ENCODE data around the gene PGS1.

DNA sequence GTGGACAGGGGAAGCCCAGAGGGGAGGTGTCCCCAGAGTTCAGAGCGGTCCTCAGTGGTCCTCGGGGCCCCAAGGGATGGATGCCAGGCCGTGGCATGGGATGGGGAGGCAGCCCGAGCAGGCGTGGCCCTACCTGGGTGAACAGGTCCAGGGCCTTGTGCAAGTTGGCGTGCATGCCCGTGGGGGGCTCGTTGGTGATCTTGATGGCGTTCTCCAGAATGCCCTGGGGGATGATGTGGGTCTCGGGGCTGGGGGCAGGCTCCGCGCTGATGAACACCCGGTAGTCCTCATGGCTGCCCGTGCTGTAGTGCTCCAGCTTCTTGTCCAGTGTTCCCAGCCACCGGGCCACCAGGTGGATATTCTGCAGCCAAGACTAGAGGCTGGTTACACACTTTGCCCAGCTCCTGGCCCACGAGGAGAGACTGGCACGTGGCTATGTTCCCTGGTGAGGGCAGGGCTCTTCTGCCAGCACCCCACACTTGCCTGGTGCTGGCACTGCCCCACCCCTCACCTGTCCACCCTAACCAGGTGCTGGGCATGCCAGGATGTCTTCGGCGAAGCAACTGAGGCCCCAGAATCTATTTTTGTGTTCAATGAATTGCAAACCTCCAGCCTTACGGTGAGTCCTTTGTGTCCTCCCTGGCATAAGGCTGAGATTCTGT lies 59.2 kb downstream of the PGS1 start:
- no peak for TF ChIP-seq POLR2AphosphoS5 (IDR thresholded peaks at IDR 0.05)
- TF ChIP-seq, protein P1, sequence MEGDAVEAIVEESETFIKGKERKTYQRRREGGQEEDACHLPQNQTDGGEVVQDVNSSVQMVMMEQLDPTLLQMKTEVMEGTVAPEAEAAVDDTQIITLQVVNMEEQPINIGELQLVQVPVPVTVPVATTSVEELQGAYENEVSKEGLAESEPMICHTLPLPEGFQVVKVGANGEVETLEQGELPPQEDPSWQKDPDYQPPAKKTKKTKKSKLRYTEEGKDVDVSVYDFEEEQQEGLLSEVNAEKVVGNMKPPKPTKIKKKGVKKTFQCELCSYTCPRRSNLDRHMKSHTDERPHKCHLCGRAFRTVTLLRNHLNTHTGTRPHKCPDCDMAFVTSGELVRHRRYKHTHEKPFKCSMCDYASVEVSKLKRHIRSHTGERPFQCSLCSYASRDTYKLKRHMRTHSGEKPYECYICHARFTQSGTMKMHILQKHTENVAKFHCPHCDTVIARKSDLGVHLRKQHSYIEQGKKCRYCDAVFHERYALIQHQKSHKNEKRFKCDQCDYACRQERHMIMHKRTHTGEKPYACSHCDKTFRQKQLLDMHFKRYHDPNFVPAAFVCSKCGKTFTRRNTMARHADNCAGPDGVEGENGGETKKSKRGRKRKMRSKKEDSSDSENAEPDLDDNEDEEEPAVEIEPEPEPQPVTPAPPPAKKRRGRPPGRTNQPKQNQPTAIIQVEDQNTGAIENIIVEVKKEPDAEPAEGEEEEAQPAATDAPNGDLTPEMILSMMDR (IDR thresholded peaks at IDR 0.05): no peak
